Dermis blood vessel endothelial cell (primary cell): ENCODE measurements around the gene LRRC56. TPM values are rescaled to one million over a fixed set of nuclear protein-coding genes. Genes with fewer than 3 reads are reported as not detected.
A peak's percentile ranks its signal among the peaks of the same experiment; 100 is the strongest.

Experiments
- DNase-seq: peaks from one replicate; pipeline ENCODE4 v3.0.0; 2010
- total RNA-seq: library from RNA; depleted of rRNA; stranded (reverse); fragments of >200 nt; gene quantifications from 2 replicates; pipeline ENCODE4 v1.2.3, GENCODE V29; 2014

Gene LRRC56, protein sequence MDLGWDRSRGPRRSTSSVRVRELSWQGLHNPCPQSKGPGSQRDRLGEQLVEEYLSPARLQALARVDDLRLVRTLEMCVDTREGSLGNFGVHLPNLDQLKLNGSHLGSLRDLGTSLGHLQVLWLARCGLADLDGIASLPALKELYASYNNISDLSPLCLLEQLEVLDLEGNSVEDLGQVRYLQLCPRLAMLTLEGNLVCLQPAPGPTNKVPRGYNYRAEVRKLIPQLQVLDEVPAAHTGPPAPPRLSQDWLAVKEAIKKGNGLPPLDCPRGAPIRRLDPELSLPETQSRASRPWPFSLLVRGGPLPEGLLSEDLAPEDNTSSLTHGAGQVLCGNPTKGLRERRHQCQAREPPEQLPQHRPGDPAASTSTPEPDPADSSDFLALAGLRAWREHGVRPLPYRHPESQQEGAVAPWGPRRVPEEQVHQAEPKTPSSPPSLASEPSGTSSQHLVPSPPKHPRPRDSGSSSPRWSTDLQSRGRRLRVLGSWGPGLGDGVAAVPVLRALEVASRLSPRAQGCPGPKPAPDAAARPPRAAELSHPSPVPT
- total RNA-seq = 0.56 and 0.68 TPM in 2 replicates

DNA sequence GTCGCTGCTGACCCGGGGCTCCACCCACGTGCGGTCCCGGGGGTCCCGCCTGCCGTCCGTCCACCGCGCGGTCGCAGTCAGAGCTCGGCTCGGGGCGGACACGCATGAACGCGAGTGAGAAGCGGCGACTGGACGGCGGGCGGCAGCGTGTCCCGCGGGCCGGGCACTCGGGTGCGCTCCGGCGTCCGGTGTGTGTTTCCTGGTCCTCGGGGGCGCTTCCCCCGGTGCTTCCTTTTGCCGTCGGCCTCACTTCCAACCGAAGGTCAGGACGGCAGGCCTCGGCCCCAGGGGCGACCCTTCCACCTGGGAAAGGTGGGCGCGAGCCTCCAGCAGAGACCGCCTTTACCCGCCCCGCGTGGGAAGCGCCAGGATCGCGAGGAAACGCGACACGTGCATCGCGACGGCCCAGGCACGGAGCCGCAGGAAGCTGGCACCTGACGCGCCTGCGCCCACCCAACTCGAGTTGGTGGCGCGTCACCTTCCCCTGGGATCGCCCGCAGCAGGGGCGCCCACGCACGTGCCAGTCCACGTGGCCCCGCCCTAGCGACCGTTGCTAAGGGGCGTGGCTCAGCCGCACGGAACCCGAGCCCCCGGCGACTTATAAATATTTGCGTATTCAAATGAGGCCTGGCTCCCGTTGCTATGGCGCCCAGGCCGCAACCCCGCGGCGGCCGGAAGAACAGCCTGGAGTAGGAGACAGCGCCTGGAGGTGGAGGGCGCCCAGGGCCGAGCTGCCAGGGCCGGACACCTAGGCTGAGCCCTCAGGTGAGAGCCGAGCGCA lies at the start of gene LRRC56:
Gene LRRC56 (plus strand): TSS at position 687 of the 781 bp plus-strand sequence. CDS start 3,158 bp downstream, outside the sequence.
- peak; percentile 70 for DNase-seq

DNA sequence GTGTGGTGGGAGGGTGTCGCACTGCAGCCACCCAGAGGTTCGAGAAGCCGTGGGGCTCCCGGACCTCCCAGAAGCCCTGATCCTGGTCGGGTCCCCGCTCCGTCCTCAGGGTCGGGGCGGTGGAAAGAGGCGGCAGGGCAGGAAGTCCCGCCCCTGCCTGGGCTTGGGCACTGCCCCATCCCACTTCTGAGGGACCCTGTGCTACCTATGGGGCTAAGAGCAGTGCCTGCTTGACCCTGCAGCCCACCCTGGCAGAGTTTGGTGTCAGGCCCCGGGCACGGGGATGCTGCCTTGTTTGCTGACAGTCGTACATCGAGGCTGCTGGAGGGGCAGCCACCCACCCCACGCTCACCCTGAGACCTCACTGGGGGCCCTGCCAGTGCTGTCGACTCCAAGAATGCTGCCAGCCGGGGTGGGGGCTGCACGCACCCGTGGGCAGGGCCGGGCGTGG lies 49.7 kb upstream of the LRRC56 start:
- DNase-seq = no peak

DNA sequence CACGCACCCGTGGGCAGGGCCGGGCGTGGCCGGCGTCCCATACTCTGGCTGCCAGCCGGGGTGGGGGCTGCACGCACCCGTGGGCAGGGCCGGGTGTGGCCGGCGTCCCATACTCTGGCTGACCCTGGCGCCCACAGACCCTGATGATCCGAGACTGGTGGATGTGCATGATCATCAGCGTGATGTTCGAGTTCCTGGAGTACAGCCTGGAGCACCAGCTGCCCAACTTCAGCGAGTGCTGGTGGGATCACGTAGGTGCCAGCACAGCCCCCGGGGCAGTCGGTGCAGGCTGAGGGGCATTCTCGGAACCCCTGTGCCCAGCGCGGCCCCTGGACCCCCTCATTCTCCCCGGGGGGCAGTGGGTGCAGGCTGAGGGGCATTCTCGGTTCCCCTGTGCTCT lies 49.3 kb upstream of the LRRC56 start:
- no peak for DNase-seq

DNA sequence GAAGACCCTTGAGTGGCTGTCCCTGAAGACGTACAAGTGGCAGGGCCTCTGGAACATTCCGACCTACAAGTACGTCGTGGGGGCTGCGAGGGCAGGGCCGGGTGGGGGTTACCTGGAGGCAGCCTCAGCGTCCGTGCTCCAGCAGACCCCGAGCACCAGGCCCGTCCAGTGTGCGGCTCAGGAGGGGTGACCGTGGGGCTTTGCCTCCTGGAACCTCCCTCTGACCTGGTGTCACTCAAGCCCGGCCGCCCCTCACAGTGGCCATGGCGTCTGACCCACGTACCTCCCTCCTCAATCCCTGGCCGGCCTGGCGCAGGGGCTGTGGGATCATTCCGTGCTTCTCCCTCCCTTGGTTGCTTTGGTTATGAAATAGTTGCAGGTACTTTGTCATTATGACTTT lies 48.7 kb upstream of the LRRC56 start:
- no peak for DNase-seq

DNA sequence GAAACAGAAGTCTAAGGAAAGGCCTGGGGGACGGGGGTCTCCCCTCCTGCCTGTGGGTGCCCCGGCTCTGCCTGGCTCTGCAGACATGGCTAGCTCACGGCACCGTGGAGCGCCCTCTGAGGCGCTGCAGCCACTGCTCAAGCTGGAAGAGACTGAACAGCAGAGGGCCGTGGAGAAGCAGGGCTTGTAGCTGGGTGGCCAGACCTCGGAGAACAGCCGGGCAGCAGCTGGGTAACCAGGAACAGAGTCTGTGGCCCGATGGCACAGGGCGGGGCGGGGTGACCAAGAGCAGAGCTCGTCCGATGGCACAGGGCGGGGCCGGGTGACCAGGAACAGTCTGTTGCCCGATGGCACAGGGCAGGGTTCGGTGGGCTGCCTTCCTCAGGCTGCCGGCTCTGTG lies 48.3 kb upstream of the LRRC56 start:
- DNase-seq = no peak

DNA sequence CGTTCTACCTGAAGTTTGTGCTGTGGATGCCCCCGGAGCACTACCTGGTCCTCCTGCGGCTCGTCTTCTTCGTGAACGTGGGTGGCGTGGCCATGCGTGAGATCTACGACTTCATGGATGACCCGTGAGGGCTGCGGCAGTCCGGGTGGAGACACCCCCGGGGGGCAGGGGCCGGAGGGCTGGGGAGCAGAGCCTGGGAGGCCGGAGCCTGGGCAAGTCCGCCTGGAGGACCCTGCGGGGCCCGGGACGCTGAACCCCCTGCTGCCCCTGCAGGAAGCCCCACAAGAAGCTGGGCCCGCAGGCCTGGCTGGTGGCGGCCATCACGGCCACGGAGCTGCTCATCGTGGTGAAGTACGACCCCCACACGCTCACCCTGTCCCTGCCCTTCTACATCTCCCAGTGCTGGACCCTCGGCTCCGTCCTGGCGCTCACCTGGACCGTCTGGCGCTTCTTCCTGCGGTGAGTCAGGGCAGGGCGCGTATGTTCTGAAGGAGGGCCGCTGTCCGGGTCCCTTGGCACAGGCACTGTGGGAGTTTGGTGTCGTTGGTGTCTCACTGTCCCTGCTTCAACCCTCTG lies 47.6 kb upstream of the LRRC56 start:
- no peak for DNase-seq

DNA sequence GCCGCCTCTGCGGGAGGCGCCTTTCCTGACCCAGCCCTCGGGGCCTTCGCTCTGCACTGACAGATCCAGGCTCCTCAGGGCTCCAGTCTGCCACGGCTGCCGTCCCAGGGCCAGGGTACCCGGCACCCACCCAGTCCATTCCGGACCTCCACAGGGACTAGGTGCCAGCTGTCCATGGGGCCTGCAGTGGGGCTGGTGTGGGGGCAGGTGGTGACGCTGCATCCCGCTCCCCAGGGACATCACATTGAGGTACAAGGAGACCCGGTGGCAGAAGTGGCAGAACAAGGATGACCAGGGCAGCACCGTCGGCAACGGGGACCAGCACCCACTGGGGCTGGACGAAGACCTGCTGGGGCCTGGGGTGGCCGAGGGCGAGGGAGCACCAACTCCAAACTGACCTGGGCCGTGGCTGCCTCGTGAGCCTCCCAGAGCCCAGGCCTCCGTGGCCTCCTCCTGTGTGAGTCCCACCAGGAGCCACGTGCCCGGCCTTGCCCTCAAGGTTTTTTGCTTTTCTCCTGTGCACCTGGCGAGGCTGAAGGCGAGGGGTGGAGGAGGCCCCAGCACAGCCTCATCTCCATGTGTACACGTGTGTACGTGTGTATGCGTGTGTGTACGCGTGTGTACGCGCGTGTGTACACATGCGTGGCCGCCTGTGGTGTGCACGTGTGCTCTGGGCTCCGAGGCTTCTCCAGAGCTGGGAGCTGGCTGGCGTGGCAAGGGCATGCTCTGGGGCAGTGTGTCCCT lies 47.0 kb upstream of the LRRC56 start:
- no peak for DNase-seq

DNA sequence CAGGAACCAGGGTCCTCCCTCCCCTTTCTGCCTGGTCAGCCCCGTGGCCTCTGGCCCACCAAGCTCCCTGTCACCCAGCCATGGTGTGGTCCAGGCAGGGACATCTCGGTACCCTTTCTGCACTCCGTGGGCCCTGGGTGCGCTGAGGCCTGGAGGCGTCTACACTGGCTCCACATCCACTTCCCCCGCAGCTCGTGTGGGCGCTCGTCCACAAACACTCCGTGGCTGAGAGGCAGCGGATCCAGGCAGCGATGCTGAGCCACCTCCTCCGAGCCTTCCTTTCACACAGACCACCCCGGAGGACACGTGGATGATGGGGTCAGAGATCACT lies 46.4 kb upstream of the LRRC56 start:
- DNase-seq = no peak

DNA sequence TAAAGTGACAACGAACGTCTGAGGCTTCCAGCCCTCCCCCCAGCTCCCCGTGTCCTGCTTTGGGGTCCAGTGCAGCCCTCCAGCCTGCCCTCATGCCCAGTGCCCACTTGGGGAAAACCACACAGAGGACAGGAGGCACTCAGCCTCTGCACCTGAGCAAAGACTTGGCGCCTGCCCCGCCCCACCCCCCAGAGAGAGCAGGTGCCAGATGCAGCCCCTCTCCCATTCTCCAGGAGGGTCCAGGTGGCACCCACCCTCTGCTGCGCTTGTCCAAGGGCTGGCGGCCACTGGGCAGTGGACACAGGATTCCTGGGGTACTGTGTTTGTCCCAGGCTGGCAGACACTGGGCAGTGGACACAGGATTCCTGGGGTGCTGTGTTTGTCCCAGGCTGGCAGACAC lies 46.0 kb upstream of the LRRC56 start:
- no peak for DNase-seq

DNA sequence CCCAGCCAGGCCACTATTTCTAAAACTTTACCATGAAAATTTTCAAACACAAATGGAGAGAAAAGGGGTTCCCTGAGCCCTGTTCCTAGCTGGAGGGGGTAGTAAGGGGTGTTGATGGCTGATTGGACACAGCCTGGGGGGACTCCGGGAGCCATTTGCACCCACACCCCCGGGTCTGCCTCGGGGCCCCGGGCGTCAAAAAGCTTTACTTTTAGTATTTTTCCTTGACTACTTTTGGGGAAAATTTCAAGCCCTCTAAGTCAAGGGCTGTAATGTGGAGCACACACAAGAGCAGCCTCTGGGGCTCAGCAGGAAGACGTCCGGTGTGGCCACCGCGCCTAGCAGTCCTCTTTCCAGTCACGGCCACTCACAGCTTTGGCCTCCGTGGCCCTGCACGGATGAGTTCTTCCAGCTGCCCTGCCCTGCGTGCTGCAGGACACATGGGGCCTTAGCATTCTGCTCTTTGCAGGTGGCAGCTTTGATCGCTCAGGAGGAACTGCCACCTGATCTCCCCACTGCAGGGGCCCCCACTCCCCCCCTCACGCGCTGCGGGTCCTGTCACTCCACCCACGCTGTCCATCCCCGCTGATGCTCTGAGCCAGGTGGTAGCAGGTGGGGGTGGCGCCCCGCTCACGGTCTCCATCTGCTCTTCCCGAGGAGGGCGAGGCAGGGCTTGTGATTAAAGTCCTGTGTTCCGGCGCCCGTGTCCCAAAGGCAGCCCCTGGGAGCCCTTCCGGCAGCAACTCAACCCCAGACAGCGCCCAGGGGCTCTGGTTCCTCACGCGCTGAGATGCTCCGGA lies 44.7 kb upstream of the LRRC56 start:
- no peak for DNase-seq

DNA sequence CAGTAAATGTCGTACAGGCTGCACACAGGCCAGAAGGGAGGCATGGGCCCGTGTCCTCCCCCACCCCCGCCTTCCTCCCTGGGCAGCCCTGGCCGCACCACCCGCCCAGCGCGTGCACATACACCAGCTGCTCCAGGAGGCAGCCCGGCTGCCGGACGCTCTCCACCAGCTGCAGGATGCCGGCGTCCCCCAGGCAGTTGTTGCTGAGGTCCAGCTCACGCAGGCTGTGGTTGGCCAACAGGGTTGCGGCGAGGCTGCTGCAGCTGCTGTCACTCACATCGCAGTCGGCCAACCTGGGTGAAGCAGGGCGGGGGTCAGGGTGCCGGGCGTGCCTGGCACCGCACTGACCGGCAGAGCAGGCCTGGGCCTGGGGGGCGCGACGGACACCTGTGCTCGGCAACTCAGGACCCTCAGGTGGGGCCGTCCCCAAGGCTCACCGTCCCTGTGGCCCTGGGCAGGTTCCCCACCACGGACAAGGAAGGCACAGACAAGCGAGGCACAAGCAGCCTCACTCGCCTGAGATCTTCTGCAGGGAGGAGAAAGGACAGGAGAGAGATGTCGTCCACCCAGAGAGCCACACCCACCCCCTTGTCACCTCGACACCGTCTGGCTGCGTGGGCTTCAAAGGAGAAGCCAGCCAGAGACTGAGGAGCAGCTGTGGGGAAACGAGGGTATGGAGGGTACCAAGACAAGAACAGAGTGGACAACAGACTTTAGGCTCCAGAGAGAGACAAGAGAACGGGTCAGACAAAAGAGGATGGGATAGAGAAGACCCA lies 42.4 kb upstream of the LRRC56 start:
- DNase-seq = no peak

DNA sequence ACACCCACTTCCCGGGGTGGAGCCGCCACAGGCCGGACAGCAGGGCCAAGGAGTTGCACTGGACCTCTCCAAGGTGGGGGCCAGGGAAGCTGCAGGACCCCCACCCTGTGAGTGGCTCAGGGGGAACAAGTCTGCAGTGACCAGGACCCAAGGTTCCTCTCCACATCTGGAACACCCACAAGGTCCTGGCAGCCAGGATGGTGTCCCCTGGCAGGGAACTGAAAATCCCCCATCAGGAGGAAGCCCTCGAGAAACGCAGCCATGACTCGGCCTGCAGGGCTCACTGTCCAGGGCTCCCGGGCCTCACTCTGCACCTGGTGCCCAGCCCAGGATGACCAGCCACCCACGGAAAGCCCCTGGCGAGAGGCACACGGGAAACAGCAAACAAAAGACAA lies 41.8 kb upstream of the LRRC56 start:
- peak; percentile 49 for DNase-seq

DNA sequence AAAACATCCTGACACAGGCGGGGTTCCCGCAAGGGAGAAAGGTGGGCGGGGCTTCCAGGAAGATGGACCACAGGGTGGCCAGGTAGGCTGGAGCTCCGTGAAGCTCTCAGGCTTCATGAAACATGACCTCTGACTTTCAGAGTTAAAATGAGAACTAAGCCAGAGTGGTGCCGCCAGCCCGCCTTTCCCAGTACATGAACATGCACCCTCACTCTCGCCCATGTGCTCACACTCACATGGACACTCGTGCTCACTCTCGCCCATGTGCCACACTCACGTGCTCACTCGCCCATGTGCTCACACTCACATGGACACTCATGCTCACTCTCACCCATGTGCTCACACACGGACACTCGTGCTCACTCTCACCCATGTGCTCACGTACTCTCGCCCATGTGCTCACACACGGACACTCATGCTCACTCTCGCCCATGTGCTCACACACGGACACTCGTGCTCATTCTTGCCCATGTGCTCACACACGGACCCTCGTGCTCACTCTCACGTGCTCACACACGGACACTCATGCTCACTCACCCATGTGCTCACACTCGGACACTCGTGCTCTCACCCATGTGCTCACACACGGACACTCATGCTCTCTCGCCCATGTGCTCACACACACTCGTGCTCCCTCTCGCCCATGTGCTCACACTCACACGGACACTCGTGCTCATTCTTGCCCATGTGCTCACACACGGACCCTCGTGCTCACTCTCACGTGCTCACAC lies 40.3 kb upstream of the LRRC56 start:
- no peak for DNase-seq

DNA sequence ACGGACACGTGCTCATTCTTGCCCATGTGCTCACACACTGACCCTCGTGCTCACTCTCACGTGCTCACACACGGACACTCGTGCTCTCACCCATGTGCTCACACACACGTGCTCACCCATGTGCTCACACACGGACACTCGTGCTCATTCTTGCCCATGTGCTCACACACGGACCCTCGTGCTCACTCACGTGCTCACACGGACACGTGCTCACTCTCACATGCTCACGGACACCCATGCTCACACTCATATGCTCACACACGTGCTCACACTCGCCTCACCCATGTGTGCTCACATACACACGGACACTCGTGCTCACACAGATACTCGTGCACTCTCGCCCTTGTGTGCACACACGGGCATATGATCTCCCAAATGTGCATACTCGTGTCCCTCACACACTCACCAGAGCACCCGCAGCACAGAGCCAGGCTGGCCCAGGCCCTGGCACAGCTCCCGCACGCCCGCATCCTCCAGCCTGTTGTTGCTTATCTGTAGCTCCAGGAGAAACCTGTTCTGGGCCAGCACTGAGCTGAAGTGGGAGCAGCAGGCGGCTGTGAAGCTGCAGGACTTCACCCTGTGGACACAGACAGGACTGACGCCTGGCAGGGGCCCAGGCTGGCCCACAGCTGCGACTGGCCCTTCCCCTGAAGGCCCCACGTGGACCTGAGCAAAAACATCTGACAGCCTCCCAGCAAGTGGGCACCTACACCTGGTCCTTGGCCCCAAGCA lies 39.6 kb upstream of the LRRC56 start:
- no peak for DNase-seq

DNA sequence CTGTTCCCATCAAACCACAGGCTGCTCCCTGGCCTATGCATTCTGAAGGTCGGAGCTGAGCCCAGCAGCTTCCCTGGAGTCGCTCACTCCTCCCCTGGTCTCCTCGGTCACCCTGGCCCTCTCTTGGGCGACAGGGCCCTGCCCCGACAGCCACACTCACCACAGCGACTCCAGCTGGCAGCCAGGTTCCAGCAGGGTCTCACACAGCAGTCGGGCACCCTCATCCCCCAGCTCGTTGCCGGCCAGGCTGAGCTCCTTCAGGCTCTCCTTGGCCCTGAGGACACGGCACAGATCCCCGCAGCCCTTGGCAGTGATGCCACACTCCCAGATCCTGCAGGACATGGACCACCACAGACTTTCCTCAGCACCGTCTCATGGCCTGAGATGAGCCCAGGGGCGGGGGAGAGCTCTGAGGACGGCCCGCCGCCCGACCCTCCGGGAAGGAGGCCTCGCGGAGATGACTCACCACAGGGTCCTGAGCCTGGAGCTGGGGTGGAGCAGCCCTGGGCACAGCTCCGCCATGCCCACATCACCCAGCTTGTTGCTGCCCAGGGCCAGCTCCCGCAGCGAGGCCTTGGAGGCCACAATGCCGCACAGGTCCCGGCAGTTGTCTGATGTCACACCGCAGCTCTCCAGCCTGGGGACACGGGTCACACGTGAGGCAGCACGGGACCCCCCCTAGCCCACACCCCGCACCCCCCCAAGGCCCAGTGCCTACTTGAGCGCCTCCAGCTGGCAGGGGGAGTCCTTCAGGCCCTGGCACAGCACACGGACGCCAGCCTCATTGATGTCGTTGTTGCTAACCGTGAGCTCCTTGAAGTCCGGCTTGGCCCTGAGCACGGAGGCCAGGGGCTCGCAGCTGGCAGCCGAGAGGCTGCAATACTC lies 38.8 kb upstream of the LRRC56 start:
- no peak for DNase-seq

DNA sequence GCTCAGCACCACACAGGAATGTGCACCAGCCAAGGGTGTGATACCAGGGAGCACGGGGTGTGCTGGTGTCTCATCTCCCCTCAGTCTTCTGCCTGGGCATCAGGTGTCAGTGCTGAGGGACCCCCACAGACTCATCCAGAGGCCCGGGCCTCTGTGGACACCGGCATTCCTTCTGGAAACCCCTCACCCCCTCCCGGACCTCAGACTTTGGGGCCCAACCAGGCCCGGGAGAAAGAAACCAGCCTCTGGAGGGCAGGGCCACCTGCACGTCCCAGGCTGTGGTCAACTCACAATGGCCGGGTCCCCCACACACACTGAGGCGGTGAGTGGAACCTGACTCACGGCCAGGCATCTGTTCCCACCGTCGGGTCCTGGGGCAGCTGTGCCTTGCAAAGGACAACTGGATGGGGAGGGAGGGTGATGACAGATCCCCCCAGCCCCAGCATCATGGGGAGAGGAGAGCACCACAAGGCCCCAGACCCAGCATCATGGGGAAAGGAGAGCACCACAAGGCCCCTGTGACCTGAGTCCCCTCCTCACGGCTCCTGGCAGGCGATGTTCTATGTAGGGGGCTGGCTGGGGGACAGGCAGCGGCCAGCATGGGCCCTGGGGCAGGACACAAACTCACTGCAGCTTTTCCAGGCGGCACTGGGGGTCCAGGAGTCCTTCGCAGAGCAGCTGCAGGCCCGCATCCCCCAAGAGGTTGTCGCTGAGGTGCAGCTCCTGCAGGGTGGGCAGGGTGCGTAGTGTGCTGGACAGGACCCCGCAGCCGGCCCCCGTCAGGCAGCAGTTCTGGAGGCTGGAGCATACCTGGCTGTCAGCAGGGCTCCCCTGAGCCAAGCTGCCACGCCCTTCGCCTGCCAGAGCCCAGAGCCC lies 37.9 kb upstream of the LRRC56 start:
- DNase-seq = no peak

DNA sequence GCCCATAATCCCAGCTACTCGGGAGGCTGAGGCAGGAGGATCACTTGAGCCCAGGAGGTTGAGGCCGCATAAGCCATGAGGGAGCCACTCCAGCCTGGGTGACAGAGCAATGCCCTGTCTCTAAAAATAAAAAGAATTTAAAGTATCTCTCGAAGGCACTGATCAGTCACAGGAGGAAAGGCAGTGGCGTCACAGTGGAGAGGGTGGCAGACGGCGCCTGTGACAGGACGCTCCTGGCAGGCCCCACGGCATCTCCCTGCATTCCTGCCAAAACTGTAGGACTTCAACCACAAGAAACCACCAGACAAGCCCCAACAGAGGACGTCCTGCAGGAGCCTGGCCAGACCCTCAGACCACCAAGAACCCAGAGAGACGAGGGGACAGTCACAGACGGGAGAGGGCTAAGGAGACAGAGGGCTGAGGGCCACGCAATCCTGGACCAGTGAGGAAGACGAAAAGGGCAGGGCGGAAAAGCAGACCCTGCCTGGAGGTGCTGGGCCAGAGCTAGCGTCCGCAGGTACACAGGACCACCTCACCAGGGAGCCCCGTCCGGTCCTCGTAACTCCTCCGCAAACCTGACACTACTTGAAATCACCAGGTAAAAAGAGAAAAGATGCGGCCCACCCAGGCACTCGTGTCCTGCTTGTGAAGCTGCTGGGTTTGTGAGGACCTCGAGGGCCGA lies 36.2 kb upstream of the LRRC56 start:
- DNase-seq = no peak
